ENCODE measurements around the gene GABRG3. TPM values are rescaled to one million over a fixed set of nuclear protein-coding genes. Genes with fewer than 3 reads are reported as not detected.
"Not testable (repeated sequence)": the region's sequence is repeated elsewhere in the genome, so short reads cannot be mapped to it uniquely, and the experiment has no call there.

The GABRG3 gene
- total and polyA plus RNA-seq, 3 experiments from 2014 or later, result not detected

DNA sequence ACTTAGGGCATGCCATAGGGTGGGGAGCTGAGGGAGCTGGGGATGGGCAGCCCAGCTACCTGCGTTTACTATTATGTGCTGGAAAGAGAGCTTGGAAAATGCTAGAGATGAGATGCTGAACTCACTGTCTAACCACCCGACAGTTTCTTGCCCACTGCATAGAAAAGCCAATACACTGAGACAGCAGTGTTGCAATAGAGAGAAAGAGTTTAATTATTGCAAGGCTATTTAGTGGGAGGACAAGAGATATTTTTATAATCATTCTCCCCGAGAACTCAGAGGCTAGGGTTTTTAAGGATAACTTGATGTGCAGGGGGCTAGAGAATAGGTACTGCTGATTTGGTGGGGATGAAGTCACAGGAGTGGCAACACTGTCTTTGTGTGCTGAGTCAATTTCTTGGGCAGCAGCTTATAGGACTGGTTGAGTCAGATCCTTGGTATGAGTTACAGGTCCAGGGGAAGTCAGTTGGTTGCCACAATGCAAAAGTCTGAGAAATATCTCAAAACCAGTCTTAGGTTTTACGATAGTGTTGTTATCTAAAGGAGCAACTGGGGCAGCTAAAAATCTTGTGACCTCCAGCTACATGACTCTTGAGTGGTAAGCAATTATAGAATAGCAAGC is 205.9 kb downstream of the GABRG3 start:
- H3K9me3 Mint-ChIP-seq, result peaks cover 5 to 45% (median 17%) of the 10 kb centered on the region in 5 donors
- H3K36me3 Mint-ChIP-seq, result peaks cover 0 to 3% (median 0%) of the 10 kb centered on the region in 3 donors
- Histone ChIP-seq H3K27ac (ENCODE audit: low read depth, low read length) (no peak overlapping the region), H3K27me3 (ENCODE audit: insufficient read depth, low read length, poor library complexity, severe bottlenecking) (no peaks in the 10 kb centered on the region), H3K4me3 (ENCODE audit: low read length) (no peak overlapping the region), H3K36me3 (ENCODE audit: insufficient read depth, low read length) (no peaks in the 10 kb centered on the region), H3K9me3 (ENCODE audit: low read length) (no peaks in the 10 kb centered on the region), H3K4me1 (ENCODE audit: insufficient read depth, low read length) (no peaks in the 10 kb centered on the region)
- H3K4me1 Mint-ChIP-seq, result no peaks in the 10 kb centered on the region
- H3K27me3 Mint-ChIP-seq, result peaks cover 0 to 2% of the 10 kb centered on the region in 2 donors
- DNase-seq, result no peak
- POLR2A ChIA-PET, result no interaction called here
- H3K4me3 Mint-ChIP-seq, result no peak overlapping the region
- H3K27ac Mint-ChIP-seq, result no peak overlapping the region
- CTCF ChIA-PET, result no interaction called here

GRCh38 chr15:27179789-27180188 is 208.8 kb downstream of the GABRG3 start:
- Mint-ChIP-seq H3K27me3 (no peaks in the 10 kb centered on the region), H3K4me3 (no peak overlapping the region), H3K9me3 (peaks cover 7 to 35% (median 17%) of the 10 kb centered on the region in 5 donors), H3K27ac (no peak overlapping the region), H3K36me3 (peaks cover 0 to 3% (median 0%) of the 10 kb centered on the region in 3 donors), H3K4me1 (no peaks in the 10 kb centered on the region)
- ChIA-PET POLR2A (no interaction called here), CTCF (no interaction called here)
- Histone ChIP-seq H3K4me3 (ENCODE audit: low read length) (no peak overlapping the region), H3K27ac (ENCODE audit: low read depth, low read length) (no peak overlapping the region), H3K36me3 (ENCODE audit: insufficient read depth, low read length) (no peaks in the 10 kb centered on the region), H3K4me1 (ENCODE audit: insufficient read depth, low read length) (no peaks in the 10 kb centered on the region), H3K9me3 (ENCODE audit: low read length) (no peaks in the 10 kb centered on the region), H3K27me3 (ENCODE audit: insufficient read depth, low read length, poor library complexity, severe bottlenecking) (no peaks in the 10 kb centered on the region)
- no peak for DNase-seq

- no peaks in the 10 kb centered on the region for H3K4me1 ChIP-seq (ENCODE audit: insufficient read depth, low read length)
- POLR2A ChIA-PET, result no interaction called here
- no peaks in the 10 kb centered on the region for H3K27me3 ChIP-seq (ENCODE audit: insufficient read depth, low read length, poor library complexity, severe bottlenecking)
- Mint-ChIP-seq H3K36me3 (peaks cover 0 to 3% (median 0%) of the 10 kb centered on the region in 3 donors), H3K9me3 (peaks cover 4 to 28% (median 10%) of the 10 kb centered on the region in 5 donors), H3K4me3 (no peak overlapping the region), H3K27me3 (no peaks in the 10 kb centered on the region), H3K27ac (no peak overlapping the region), H3K4me1 (no peaks in the 10 kb centered on the region)
- CTCF ChIA-PET, result no interaction called here
- H3K4me3 ChIP-seq (ENCODE audit: low read length), result no peak overlapping the region
- H3K9me3 ChIP-seq (ENCODE audit: low read length), result no peaks in the 10 kb centered on the region
- H3K36me3 ChIP-seq (ENCODE audit: insufficient read depth, low read length), result no peaks in the 10 kb centered on the region
- H3K27ac ChIP-seq (ENCODE audit: low read depth, low read length), result no peak overlapping the region
- no peak for DNase-seq
Measured at GRCh38 chr15:27182561-27183110, 211.7 kb downstream of the GABRG3 start.

DNA sequence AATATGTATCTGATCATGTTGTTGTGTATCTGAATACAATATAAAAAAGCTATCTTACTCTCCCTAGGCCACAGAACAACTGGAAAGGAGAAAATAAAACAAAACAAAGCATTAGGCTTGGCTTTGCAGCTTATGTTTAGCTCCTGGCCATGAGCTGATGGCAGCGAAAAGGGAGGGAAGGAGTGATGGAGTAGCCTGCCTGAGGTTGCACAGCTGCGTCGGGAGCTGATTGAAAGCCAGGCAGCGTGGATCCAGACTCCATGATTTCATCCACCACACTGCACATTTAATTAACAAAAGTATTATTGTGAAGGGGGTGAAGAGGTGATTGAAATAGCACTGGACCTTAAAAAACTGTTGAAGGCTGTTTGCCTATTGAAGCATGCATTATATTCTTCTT is 212.2 kb downstream of the GABRG3 start:
- DNase-seq, result no peak
- ChIA-PET CTCF (no interaction called here), POLR2A (no interaction called here)
- H3K27me3 Mint-ChIP-seq, result no peaks in the 10 kb centered on the region
- no peaks in the 10 kb centered on the region for H3K36me3 ChIP-seq (ENCODE audit: insufficient read depth, low read length)
- H3K4me1 Mint-ChIP-seq, result no peaks in the 10 kb centered on the region
- no peaks in the 10 kb centered on the region for H3K9me3 ChIP-seq (ENCODE audit: low read length)
- H3K4me1 ChIP-seq (ENCODE audit: insufficient read depth, low read length), result no peaks in the 10 kb centered on the region
- no peak overlapping the region for H3K4me3 ChIP-seq (ENCODE audit: low read length)
- no peak overlapping the region for H3K4me3 Mint-ChIP-seq
- H3K27me3 ChIP-seq (ENCODE audit: insufficient read depth, low read length, poor library complexity, severe bottlenecking), result no peaks in the 10 kb centered on the region
- H3K27ac Mint-ChIP-seq, result no peak overlapping the region
- H3K36me3 Mint-ChIP-seq, result peaks cover 0 to 3% (median 0%) of the 10 kb centered on the region in 3 donors
- peaks cover 4 to 23% (median 7%) of the 10 kb centered on the region in 5 donors for H3K9me3 Mint-ChIP-seq
- H3K27ac ChIP-seq (ENCODE audit: low read depth, low read length), result no peak overlapping the region

DNA sequence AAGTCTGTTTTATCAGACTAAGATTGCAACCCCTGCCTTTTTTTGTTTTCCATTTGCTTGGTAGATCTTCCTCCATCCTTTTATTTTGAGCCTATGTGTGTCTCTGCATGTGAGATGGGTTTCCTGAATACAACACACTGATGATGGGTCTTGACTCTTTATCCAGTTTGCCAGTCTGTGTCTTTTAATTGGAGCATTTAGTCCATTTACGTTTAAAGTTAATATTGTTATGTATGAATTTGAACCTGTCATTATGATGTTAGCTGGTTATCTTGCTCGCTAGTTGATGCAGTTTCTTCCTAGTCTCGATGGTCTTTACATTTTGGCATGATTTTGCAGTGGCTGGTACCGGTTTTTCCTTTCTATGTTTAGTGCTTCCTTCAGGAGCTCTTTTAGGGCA is 220.5 kb downstream of the GABRG3 start:
- H3K27me3 ChIP-seq (ENCODE audit: insufficient read depth, low read length, poor library complexity, severe bottlenecking); H3K4me3 Mint-ChIP-seq; H3K27ac ChIP-seq (ENCODE audit: low read depth, low read length); H3K27ac Mint-ChIP-seq; H3K36me3 ChIP-seq (ENCODE audit: insufficient read depth, low read length); DNase-seq; POLR2A ChIA-PET; CTCF ChIA-PET; H3K9me3 ChIP-seq (ENCODE audit: low read length); H3K36me3 Mint-ChIP-seq; H3K27me3 Mint-ChIP-seq; H3K4me1 Mint-ChIP-seq; H3K4me3 ChIP-seq (ENCODE audit: low read length); H3K4me1 ChIP-seq (ENCODE audit: insufficient read depth, low read length): not testable (repeated sequence)
- peaks cover 7 to 21% (median 14%) of the 10 kb centered on the region in 5 donors for H3K9me3 Mint-ChIP-seq

DNA sequence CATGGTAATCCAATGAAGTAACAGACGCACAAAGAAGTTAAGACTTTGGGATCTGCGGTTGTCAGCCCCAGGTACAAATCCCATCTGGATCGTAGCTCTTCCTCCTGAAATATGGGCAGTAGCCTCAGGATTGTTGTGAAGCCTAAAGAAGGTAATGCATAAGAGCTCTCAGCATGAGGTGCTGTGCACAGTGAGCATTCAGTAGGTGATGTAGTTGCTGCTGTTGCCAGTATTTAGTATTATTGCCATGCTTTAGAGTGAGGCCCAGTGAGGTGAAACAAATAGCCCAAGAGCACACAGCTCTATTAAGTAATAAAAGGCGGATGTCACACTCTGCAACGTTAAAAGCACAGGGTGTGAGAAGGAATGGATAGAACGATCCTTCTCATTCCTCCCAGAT is 225.7 kb downstream of the GABRG3 start:
- Histone ChIP-seq H3K36me3 (ENCODE audit: insufficient read depth, low read length) (no peaks in the 10 kb centered on the region), H3K4me3 (ENCODE audit: low read length) (no peak overlapping the region), H3K27ac (ENCODE audit: low read depth, low read length) (no peak overlapping the region), H3K4me1 (ENCODE audit: insufficient read depth, low read length) (no peaks in the 10 kb centered on the region), H3K9me3 (ENCODE audit: low read length) (no peaks in the 10 kb centered on the region), H3K27me3 (ENCODE audit: insufficient read depth, low read length, poor library complexity, severe bottlenecking) (no peaks in the 10 kb centered on the region)
- DNase-seq, result no peak
- H3K36me3 Mint-ChIP-seq, result no peaks in the 10 kb centered on the region
- ChIA-PET POLR2A (no interaction called here), CTCF (no interaction called here)
- H3K4me1 Mint-ChIP-seq, result no peaks in the 10 kb centered on the region
- H3K9me3 Mint-ChIP-seq, result peaks cover 10 to 23% (median 13%) of the 10 kb centered on the region in 5 donors
- no peaks in the 10 kb centered on the region for H3K27me3 Mint-ChIP-seq
- H3K27ac Mint-ChIP-seq, result no peak overlapping the region
- H3K4me3 Mint-ChIP-seq, result no peak overlapping the region

DNA sequence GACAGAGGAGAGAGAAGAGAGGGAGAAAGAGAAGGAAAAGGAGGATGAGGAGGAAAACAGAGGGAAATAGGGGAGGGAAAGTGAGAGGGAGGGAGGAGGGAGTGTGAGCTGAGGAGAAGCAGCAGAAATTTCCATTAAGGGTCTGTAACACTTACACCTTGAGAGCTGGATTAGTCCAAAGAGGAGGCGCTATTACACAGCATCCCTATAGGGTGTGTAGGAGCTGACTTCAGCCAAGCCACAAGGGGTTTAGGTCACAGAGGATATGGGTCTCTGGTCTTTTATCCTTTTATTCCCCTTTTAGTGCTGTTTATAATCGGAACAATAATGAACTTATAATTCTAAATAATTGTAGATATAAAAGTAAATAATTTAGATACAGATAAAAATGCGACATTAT is 230.4 kb downstream of the GABRG3 start:
- H3K9me3 ChIP-seq (ENCODE audit: low read length), result no peaks in the 10 kb centered on the region
- H3K4me3 Mint-ChIP-seq, result no peak overlapping the region

DNA sequence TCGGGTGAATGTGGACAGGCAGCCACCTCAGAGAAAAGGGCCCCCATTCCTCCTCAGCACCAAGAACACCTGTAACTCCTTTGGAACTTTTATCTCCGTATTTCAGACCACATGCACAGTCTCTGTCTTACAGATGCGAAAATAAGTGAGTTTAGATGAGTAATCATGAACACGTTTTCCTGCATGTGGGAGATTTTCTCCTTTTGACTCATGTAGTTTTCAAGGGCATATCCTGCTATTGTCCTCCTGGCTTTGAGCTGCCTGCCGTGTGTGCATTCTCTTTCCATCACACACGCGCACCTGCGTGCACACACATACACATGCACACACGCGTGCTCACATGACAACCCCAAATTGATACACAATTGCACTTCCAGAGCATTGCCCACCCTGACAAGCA is 239.2 kb downstream of the GABRG3 start:
- Mint-ChIP-seq H3K27me3 (no peaks in the 10 kb centered on the region), H3K4me1 (no peaks in the 10 kb centered on the region), H3K27ac (no peak overlapping the region), H3K4me3 (no peak overlapping the region), H3K9me3 (peaks cover 6 to 23% (median 12%) of the 10 kb centered on the region in 5 donors), H3K36me3 (no peaks in the 10 kb centered on the region)
- Histone ChIP-seq H3K9me3 (ENCODE audit: low read length) (no peaks in the 10 kb centered on the region), H3K27me3 (ENCODE audit: insufficient read depth, low read length, poor library complexity, severe bottlenecking) (no peaks in the 10 kb centered on the region), H3K36me3 (ENCODE audit: insufficient read depth, low read length) (no peaks in the 10 kb centered on the region), H3K4me1 (ENCODE audit: insufficient read depth, low read length) (no peaks in the 10 kb centered on the region), H3K27ac (ENCODE audit: low read depth, low read length) (no peak overlapping the region), H3K4me3 (ENCODE audit: low read length) (no peak overlapping the region)
- ChIA-PET POLR2A (no interaction called here), CTCF (no interaction called here)
- no peak for DNase-seq

More for the DNA sequence above, 230.4 kb downstream of the GABRG3 start:
- POLR2A ChIA-PET, result no interaction called here
- Mint-ChIP-seq H3K27ac (no peak overlapping the region), H3K4me1 (no peaks in the 10 kb centered on the region), H3K9me3 (peaks cover 2 to 20% (median 10%) of the 10 kb centered on the region in 5 donors), H3K27me3 (no peaks in the 10 kb centered on the region), H3K36me3 (no peaks in the 10 kb centered on the region)
- Histone ChIP-seq H3K27ac (ENCODE audit: low read depth, low read length) (no peak overlapping the region), H3K36me3 (ENCODE audit: insufficient read depth, low read length) (no peaks in the 10 kb centered on the region), H3K27me3 (ENCODE audit: insufficient read depth, low read length, poor library complexity, severe bottlenecking) (no peaks in the 10 kb centered on the region), H3K4me3 (ENCODE audit: low read length) (no peak overlapping the region), H3K4me1 (ENCODE audit: insufficient read depth, low read length) (no peaks in the 10 kb centered on the region)
- DNase-seq, result no peak
- CTCF ChIA-PET, result interaction anchor here (0.7 kb wide), 1 partner anchor 65 kb away, joined by 3 read pairs; no protein-coding TSS in a partner anchor

All from CD8-positive, alpha-beta memory T cell (primary cell).